OCI-LY1 (cell line): ENCODE data around the gene POLE2.
A peak's percentile ranks its signal among the peaks of the same experiment; 100 is the strongest.
"Not testable (repeated sequence)": the region's sequence is repeated elsewhere in the genome, so short reads cannot be mapped to it uniquely, and the experiment has no call there.

ENCODE experiments used
- H2AFZ ChIP-seq: fragments of 200-600 bp; sonication (generic), shearing (Covaris generic); 2 replicates; pipeline ENCODE4 v1.6.0; 2014; ENCODE audit warnings: antibody characterized with exemption, mild to moderate bottlenecking, low read length
- H3F3A ChIP-seq: fragments of 200-600 bp; sonication (generic), shearing (Covaris generic); 2 replicates; pipeline ENCODE4 v1.6.0; 2014; ENCODE audit warnings: mild to moderate bottlenecking, antibody characterized with exemption, low read length, moderate library complexity; ENCODE audit not compliant: insufficient read depth
- H3K27ac ChIP-seq: fragments of 200-600 bp; sonication (generic); 2 replicates; pipeline ENCODE4 v1.5.1; 2014; ENCODE audit warnings: low read length, mixed run types, mild to moderate bottlenecking, low read depth; ENCODE audit not compliant: poor library complexity, severe bottlenecking
- H3K27me3 ChIP-seq: fragments of 200-600 bp; sonication (generic); 2 replicates; pipeline ENCODE4 v1.6.0; 2014; ENCODE audit warnings: antibody characterized with exemption, mild to moderate bottlenecking, low read length, moderate library complexity; ENCODE audit not compliant: insufficient read depth
- H3K36me3 ChIP-seq: fragments of 200-600 bp; sonication (generic); 2 replicates; pipeline ENCODE4 v1.6.1; 2014; ENCODE audit warnings: mild to moderate bottlenecking, antibody characterized with exemption, low read length, moderate library complexity, mixed read lengths; ENCODE audit not compliant: insufficient read depth
- H3K4me1 ChIP-seq: fragments of 200-600 bp; sonication (generic); 2 replicates; pipeline ENCODE4 v1.5.1; 2014; ENCODE audit warnings: mild to moderate bottlenecking, low read length, moderate library complexity; ENCODE audit not compliant: insufficient read depth, severe bottlenecking
- H3K4me2 ChIP-seq: fragments of 200-600 bp; sonication (generic), shearing (Covaris generic); 2 replicates; pipeline ENCODE4 v1.6.1; 2014; ENCODE audit warnings: low read length
- H3K4me3 ChIP-seq: fragments of 200-600 bp; sonication (generic); 2 replicates; pipeline ENCODE4 v1.5.1; 2014; ENCODE audit warnings: low read length, low read depth, mild to moderate bottlenecking, mixed read lengths; ENCODE audit not compliant: poor library complexity, severe bottlenecking
- H3K79me2 ChIP-seq: fragments of 200-600 bp; shearing (Covaris generic); 2 replicates; pipeline ENCODE4 v1.6.1; 2016; ENCODE audit warnings: mixed run types, low read length, mixed read lengths; ENCODE audit not compliant: insufficient read depth
- H3K9ac ChIP-seq: fragments of 200-600 bp; sonication (generic), shearing (Covaris generic); 2 replicates; pipeline ENCODE4 v1.6.1; 2014; ENCODE audit warnings: mild to moderate bottlenecking, low read length, mixed read lengths
- H3K9me2 ChIP-seq: fragments of 200-600 bp; sonication (generic), shearing (Covaris generic); 2 replicates; pipeline ENCODE4 v1.6.1; 2014; ENCODE audit warnings: low read depth, mild to moderate bottlenecking, low read length, mixed read lengths
- H3K9me3 ChIP-seq: fragments of 200-600 bp; shearing (Covaris generic); 2 replicates; pipeline ENCODE4 v1.6.1; 2014; ENCODE audit warnings: low read length, mixed read lengths
- H4K20me1 ChIP-seq: fragments of 200-600 bp; sonication (generic), shearing (Covaris generic); 2 replicates; pipeline ENCODE4 v1.6.0; 2016; ENCODE audit warnings: mild to moderate bottlenecking, low read length; ENCODE audit not compliant: insufficient read depth
- EZH2 ChIP-seq: fragments of 200-600 bp; sonication (generic), shearing (Covaris generic); IDR thresholded peaks from 2 replicates; pipeline ENCODE4 v1.8.0; 2017; ENCODE audit warnings: borderline replicate concordance, mixed run types, mild to moderate bottlenecking, antibody characterized with exemption, low read length, moderate library complexity, mixed read lengths
- TF ChIP-seq, protein P1 (sequence below): fragments of 200-600 bp; sonication (generic), shearing (Covaris generic); IDR thresholded peaks from 2 replicates; pipeline ENCODE4 v1.5.1; 2017; ENCODE audit warnings: mild to moderate bottlenecking, antibody characterized with exemption, low read length, moderate library complexity, mixed read lengths

Gene POLE2

GRCh38 chr14:49703965-49704364, 16.0 kb upstream of the POLE2 start:
- Histone ChIP-seq H3K9me3 (no peaks in the 10 kb centered on the region), H3F3A (no peaks in the 10 kb centered on the region; the same call in 1 of the 2 replicates), H3K27ac (no peak overlapping the region), H3K4me2 (no peak overlapping the region), H3K9ac (no peak overlapping the region), H3K4me1 (no peaks in the 10 kb centered on the region), H2AFZ (no peak overlapping the region), H3K27me3 (no peaks in the 10 kb centered on the region), H3K4me3 (no peak overlapping the region), H3K36me3 (no peaks in the 10 kb centered on the region), H4K20me1 (no peaks in the 10 kb centered on the region), H3K79me2 (no peaks in the 10 kb centered on the region), H3K9me2 (no peaks in the 10 kb centered on the region)
- TF ChIP-seq, protein P1, sequence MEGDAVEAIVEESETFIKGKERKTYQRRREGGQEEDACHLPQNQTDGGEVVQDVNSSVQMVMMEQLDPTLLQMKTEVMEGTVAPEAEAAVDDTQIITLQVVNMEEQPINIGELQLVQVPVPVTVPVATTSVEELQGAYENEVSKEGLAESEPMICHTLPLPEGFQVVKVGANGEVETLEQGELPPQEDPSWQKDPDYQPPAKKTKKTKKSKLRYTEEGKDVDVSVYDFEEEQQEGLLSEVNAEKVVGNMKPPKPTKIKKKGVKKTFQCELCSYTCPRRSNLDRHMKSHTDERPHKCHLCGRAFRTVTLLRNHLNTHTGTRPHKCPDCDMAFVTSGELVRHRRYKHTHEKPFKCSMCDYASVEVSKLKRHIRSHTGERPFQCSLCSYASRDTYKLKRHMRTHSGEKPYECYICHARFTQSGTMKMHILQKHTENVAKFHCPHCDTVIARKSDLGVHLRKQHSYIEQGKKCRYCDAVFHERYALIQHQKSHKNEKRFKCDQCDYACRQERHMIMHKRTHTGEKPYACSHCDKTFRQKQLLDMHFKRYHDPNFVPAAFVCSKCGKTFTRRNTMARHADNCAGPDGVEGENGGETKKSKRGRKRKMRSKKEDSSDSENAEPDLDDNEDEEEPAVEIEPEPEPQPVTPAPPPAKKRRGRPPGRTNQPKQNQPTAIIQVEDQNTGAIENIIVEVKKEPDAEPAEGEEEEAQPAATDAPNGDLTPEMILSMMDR, result no peak
- no peak for TF ChIP-seq EZH2

GRCh38 chr14:49702725-49703124, 14.7 kb upstream of the POLE2 start:
- H3K79me2 ChIP-seq, result no peaks in the 10 kb centered on the region

GRCh38 chr14:49693735-49694124, 5.7 kb upstream of the POLE2 start:
- H3K9me2 ChIP-seq, H3K9me3 ChIP-seq, H3K27me3 ChIP-seq, H3K27ac ChIP-seq, H3K36me3 ChIP-seq, H4K20me1 ChIP-seq, H3F3A ChIP-seq, H2AFZ ChIP-seq, H3K79me2 ChIP-seq: not testable (repeated sequence)
- peak overlapping the region; percentile 74 for H3K4me3 ChIP-seq
- H3K9ac ChIP-seq, result peak overlapping the region; percentile 71
- H3K4me1 ChIP-seq, result peaks cover 29% of the 10 kb centered on the region
- peak overlapping the region; percentile 78 for H3K4me2 ChIP-seq

More at GRCh38 chr14:49702725-49703124, 14.7 kb upstream of the POLE2 start:
- TF ChIP-seq, protein P1, result no peak
- TF ChIP-seq EZH2, result no peak
- no peak overlapping the region for H3K27ac ChIP-seq
- H3K4me3 ChIP-seq, result no peak overlapping the region
- H3K36me3 ChIP-seq, result no peaks in the 10 kb centered on the region
- H3K9me2 ChIP-seq, result no peaks in the 10 kb centered on the region
- H3K4me2 ChIP-seq, result no peak overlapping the region
- no peaks in the 10 kb centered on the region for H3F3A ChIP-seq
- H4K20me1 ChIP-seq, result no peaks in the 10 kb centered on the region
- H2AFZ ChIP-seq, result no peak overlapping the region
- no peaks in the 10 kb centered on the region for H3K27me3 ChIP-seq
- no peak overlapping the region for H3K9ac ChIP-seq
- H3K9me3 ChIP-seq, result no peaks in the 10 kb centered on the region
- no peaks in the 10 kb centered on the region for H3K4me1 ChIP-seq
